Stimulated activated CD4-positive, alpha-beta T cell treated with anti-CD3 and anti-CD28 coated beads, Interleukin-1b, Interleukin-23, amount 100 ng/mL, for 24 hours (primary cell): ENCODE results near the gene ARHGEF3.

Experiments
- DNase-seq, 4 experiments: peaks; one replicate each; pipeline ENCODE4 v3.0.0-alpha.2; 2020; ENCODE audit warnings: low read depth in 4 of 4, low spot score in 1 of 4

The ARHGEF3 gene

GRCh38 chr3:56801662-56802377 is at the start of gene ARHGEF3:
Gene ARHGEF3, minus strand, starts transcription at chr3:56801949. Its CDS starts 151 bp downstream, at chr3:56801798.
- DNase-seq: peak; percentile 63 to 82 (median 80)

GRCh38 chr3:56849698-56850097 is 47.9 kb upstream of the ARHGEF3 start:
- DNase-seq: no peak

GRCh38 chr3:56845505-56845904 is 43.8 kb upstream of the ARHGEF3 start:
- no peak for DNase-seq

GRCh38 chr3:56844536-56844935 is 42.8 kb upstream of the ARHGEF3 start:
- no peak for DNase-seq

- no peak for DNase-seq
These were observed 38.3 kb upstream of the ARHGEF3 start for GRCh38 chr3:56839784-56840715.

GRCh38 chr3:56838448-56838847 is 36.7 kb upstream of the ARHGEF3 start:
- no peak for DNase-seq

GRCh38 chr3:56837196-56837955 is 35.6 kb upstream of the ARHGEF3 start:
- no peak for DNase-seq

GRCh38 chr3:56836276-56837163 is 34.8 kb upstream of the ARHGEF3 start:
- no peak for DNase-seq

GRCh38 chr3:56835650-56836227 is 34.0 kb upstream of the ARHGEF3 start:
- no peak for DNase-seq

- no peak for DNase-seq
These were observed 31.8 kb upstream of the ARHGEF3 start for GRCh38 chr3:56833536-56833935.

- DNase-seq: no peak
These were observed 31.3 kb upstream of the ARHGEF3 start for GRCh38 chr3:56833022-56833421.

- DNase-seq: no peak
These were observed 29.8 kb upstream of the ARHGEF3 start for GRCh38 chr3:56831572-56831971.

- DNase-seq: no peak
These were observed 29.1 kb upstream of the ARHGEF3 start for GRCh38 chr3:56830884-56831283.

- DNase-seq: no peak
These were observed 27.8 kb upstream of the ARHGEF3 start for GRCh38 chr3:56829533-56829932.

- DNase-seq: no peak
These were observed 25.3 kb upstream of the ARHGEF3 start for GRCh38 chr3:56826831-56827722.

GRCh38 chr3:56825567-56826438 is 24.1 kb upstream of the ARHGEF3 start:
- no peak for DNase-seq

- no peak for DNase-seq
These were observed 22.4 kb upstream of the ARHGEF3 start for GRCh38 chr3:56823984-56824703.
